D721Med (cell line): ENCODE measurements around the gene CACNA1B.

Experiments used
- DNase-seq: peaks from one replicate; pipeline ENCODE4 v3.0.0; 2011; ENCODE audit warnings: low spot score; ENCODE audit not compliant: insufficient read length
- FAIRE-seq: peaks from 2 replicates; lab custom pipeline; 2011; peaks lifted over from hg19 to GRCh38; lab: Jason Lieb, UNC
- TF ChIP-seq, protein P1 (sequence below): IDR thresholded peaks from 2 replicates; pipeline ENCODE4 v1.5.1; 2012; ENCODE audit warnings: mild to moderate bottlenecking, control low read depth; ENCODE audit not compliant: insufficient read depth; ENCODE audit errors: missing control alignments

CACNA1B gene

DNA sequence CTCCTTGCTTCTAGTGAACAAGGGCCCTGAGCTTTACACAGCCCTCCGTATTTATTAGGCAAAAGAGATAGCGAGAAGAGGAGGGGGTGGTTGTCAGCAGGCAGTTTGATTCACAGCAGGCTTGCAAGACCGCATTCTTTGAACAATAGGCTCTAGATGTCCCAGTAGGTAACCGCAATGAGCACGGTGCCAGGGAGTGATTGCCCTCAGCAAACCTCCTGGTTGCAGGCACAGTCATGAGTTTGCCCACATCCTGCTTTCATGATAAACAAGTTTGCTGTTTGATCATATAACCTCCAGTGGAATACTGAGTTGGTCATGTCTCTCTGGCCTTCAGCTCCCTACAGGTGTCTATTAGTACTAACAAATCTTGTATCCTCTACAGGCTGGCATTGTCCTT is 66.1 kb downstream of the CACNA1B start:
- DNase-seq (no peak), FAIRE-seq (no peak)
- TF ChIP-seq, protein P1, sequence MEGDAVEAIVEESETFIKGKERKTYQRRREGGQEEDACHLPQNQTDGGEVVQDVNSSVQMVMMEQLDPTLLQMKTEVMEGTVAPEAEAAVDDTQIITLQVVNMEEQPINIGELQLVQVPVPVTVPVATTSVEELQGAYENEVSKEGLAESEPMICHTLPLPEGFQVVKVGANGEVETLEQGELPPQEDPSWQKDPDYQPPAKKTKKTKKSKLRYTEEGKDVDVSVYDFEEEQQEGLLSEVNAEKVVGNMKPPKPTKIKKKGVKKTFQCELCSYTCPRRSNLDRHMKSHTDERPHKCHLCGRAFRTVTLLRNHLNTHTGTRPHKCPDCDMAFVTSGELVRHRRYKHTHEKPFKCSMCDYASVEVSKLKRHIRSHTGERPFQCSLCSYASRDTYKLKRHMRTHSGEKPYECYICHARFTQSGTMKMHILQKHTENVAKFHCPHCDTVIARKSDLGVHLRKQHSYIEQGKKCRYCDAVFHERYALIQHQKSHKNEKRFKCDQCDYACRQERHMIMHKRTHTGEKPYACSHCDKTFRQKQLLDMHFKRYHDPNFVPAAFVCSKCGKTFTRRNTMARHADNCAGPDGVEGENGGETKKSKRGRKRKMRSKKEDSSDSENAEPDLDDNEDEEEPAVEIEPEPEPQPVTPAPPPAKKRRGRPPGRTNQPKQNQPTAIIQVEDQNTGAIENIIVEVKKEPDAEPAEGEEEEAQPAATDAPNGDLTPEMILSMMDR: no peak

DNA sequence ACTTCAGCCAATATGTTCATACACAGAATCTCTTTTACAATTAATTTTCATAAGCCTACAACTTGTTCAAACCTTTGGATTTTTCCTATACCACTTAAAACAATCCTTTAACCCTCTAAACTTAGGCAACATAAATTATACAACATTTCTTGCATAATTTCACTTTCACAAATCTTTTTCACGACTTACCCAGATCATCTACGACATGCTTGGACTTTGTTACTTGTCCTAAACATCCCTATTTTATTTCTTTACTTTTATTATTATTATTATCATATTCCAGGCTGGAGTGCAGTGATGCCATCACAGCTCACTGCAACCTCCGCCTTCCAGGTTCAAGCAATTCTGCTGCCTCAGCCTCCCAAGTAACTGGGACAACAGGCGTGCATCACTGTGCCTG is 68.0 kb downstream of the CACNA1B start:
- FAIRE-seq (no peak), DNase-seq (no peak)
- TF ChIP-seq, protein P1: no peak

DNA sequence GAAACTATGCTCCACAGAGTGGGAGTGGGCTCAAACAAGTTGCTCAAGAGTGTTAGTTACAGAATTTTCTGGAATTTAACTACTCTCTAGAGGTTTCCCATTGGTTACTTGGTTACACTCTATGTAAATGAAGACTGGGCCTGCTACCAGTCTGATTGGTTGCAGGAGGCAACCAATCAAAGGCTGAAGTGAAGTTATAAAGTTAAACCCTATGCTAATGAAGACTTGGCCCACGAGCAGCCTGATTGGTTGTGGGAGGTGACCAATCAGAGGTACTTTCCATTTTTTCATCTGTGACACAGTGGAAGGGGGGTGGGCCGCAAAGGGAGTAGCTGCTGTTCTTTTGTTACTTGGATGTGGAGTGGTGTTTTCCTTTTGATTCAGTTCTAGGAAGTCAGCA is 69.4 kb downstream of the CACNA1B start:
- TF ChIP-seq, protein P1: no peak
- DNase-seq: no peak
- no peak for FAIRE-seq

DNA sequence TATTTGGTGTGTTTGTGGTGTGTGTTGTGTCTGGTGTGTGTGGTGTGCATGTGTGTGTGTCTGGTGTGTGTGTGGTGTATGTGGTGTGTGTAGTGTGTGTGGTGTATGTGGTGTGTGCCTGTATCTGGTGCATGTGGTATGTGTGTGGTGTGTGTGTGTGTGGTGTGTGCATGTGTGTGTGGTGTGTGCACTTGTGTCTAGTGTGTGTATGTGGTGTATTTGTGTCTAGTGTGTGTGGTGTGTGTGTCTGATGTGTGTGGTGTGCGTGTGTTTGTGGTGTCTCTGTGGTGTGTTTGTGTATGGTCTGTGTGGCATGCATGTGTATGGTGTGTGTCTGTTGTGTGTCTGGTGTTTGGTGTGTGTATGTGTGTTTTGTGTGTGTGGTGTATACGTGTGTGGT is 71.1 kb downstream of the CACNA1B start:
- TF ChIP-seq, protein P1: no peak
- FAIRE-seq (no peak), DNase-seq (no peak)

DNA sequence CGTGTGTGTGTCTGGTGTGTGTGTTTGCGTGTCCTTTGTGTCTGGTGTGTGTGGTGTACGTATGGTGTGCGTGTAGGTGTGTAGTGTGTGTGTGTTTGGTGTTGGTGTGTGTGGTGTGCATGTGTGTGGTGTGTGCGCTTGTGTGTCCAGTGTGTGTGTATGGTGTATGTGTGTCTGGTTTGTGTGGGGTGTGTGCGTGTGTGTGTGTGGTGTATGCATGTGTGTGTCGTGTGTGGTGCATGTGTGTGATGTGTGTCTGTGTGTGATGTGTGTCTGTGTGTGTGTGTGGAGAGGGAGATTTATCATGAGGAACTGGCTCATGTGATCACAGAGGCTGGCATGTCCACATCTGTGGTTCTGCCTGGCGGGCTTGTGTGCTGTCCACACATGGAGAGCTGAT is 71.7 kb downstream of the CACNA1B start:
- DNase-seq (no peak), FAIRE-seq (no peak)
- TF ChIP-seq, protein P1: no peak

DNA sequence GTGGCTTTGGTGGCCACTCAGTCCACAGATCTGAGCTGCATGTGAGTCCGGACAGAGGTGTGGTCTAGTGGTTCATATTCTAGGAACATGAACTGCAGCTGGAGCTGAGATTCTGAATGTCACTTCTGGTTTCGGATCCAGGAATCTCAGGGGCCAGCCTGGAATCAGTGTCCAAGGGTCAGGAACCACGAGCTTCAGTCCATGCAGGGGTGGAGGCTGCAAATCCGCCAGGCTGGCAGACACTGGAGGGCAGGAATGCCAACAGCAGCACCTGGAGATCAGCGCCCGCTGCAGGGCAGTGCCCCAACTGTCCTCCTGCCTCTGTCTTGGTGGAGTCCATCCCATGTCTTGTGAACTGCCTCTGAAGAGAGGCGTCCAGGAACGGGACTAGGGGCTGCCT is 73.5 kb downstream of the CACNA1B start:
- FAIRE-seq: no peak
- no peak for DNase-seq
- TF ChIP-seq, protein P1: no peak

DNA sequence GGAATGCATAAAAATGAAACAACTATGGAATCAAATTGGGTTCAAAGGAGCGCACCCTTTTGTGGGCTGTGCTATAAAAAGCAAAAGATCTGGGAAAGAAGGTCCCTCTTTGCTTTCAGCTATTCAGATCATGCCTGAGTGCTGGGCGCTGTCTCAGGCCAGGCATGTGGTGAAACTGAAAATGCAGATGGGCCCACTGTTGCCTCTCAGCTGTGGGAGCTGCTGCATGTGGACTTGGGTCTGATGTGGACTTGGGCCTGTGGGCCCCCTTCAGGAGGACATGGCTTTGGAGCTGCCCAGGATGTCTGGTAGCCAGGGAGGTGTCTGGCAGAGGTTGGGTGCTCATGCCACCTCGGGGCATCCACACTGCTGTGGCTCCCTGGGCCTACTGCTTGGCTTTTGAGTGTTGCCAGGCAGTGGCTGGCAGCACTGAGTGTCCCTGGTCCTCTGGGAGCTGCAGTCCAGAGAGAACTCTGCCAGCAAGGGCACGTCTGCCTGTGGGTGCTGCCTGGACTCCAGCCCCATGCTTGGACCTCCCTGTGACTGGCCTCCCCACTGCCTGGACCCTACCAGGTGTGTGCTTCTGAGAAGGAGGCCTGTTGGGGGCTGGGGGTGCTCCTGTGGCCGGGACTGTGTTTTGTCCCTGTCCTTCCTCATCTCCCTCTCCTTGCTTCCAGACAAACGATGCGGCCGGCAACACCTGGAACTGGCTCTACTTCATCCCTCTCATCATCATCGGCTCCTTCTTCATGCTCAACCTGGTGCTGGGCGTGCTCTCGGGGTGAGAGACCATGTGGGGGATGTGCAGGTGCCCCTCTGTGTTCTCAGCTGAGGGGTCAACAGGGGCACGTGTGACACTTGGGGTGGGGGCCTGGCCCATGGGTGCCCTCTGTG is 74.3 kb downstream of the CACNA1B start:
- DNase-seq (no peak), FAIRE-seq (no peak)
- TF ChIP-seq, protein P1: no peak
